Measurements from ENCODE around the gene ERAS. TPM values are rescaled to one million over a fixed set of nuclear protein-coding genes. Genes with fewer than 3 reads are reported as not detected.
"Not testable (repeated sequence)": the region's sequence is repeated elsewhere in the genome, so short reads cannot be mapped to it uniquely, and the experiment has no call there.

Gene ERAS
- total RNA-seq, 2 experiments from 2014 or later = not detected

DNA sequence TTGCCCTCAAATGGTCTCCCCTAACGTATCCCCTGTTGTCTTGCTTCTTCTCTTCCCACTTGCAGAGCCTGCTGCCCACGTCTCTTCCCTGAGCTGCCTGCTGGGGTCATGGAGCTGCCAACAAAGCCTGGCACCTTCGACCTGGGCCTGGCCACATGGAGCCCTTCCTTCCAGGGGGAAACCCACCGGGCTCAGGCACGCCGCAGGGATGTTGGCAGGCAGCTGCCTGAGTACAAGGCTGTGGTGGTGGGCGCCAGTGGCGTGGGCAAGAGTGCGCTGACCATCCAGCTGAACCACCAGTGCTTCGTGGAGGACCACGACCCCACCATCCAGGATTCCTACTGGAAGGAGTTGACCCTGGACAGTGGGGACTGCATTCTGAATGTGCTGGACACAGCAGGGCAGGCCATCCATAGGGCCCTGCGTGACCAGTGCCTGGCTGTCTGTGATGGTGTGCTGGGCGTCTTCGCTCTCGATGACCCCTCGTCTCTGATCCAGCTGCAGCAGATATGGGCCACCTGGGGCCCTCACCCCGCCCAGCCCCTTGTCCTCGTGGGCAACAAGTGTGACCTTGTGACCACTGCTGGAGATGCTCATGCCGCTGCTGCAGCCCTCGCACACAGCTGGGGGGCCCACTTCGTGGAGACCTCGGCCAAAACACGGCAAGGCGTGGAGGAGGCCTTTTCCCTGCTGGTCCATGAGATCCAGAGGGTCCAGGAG lies 2.9 kb downstream of the ERAS start:
- H3K4me1 Mint-ChIP-seq = peaks cover 10% of the 10 kb centered on the region
- ChIA-PET CTCF (no interaction called here), POLR2A (no interaction called here)
- no peak for DNase-seq
- H3K9me3 Mint-ChIP-seq = no peaks in the 10 kb centered on the region
- peaks cover 5% of the 10 kb centered on the region for H3K36me3 Mint-ChIP-seq (ENCODE audit: low read depth)
- H3K4me3 Mint-ChIP-seq = no peak overlapping the region
- H3K27me3 Mint-ChIP-seq = peaks cover 49% of the 10 kb centered on the region
- no peak overlapping the region for H3K27ac Mint-ChIP-seq

DNA sequence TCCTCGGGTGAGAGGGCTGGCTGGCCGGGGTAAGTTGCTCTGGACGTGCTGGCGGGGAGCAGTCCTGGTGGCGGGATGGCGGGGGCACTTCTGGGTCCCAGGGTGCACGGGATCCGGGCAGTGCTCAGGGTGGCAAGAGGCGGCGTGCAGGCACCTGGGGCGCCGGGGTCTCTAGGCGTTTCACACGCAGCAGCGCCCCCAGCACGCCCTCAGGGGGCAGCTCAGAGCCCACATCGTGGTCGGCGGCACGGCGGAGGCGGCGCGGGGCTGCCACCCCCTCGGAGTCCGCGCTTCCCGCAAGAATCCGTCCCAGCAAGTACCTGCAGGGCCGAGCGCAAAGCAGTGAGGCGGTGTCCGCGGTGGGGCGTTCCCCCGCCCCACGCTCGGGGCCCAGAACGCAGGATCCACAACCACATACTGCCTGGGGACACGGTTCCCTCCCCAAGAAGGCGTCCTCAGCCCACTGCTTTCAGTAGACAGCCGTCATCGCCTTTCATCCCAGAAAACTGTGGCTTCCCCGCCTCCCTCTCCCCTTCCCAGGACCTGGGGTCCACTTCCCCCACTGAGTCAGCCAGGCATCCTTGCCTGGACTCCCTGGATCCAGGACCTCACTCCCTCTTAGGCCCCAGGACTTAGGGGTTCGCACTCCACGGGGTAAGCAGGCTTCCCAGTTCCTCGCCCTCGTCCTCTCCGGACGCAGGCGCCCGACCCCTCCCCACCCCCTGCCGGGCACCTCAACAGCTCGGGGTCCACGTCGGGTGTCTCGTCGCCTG lies 5.0 kb downstream of the ERAS start:
- Mint-ChIP-seq H3K36me3 (ENCODE audit: low read depth) (peaks cover 2% of the 10 kb centered on the region), H3K4me1 (peaks cover 19% of the 10 kb centered on the region), H3K4me3 (no peak overlapping the region), H3K27ac (no peak overlapping the region), H3K27me3 (peaks cover 62% of the 10 kb centered on the region), H3K9me3 (no peaks in the 10 kb centered on the region)
- DNase-seq = no peak
- CTCF ChIA-PET = no interaction called here
- POLR2A ChIA-PET = no interaction called here

DNA sequence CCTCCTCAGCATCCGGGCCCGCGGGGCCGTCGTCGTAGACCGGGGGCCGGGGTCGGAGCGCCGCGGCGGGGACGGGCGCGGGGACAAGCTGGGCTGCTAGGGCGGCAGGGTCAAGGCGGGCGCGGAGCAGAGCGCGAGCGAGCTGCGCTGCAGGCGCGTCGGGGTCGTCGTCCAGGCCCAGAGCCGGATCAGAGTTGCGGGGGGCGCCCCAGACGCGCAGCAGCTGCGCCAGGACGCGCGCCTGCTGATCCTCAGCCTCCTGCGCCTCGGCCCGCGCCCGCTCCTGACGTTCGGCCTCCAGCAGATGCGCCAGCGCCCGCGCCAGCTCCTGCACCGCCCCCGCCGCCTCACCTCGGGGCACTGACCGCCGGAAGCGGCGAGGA lies 5.6 kb downstream of the ERAS start:
- Mint-ChIP-seq H3K4me3 (no peak overlapping the region), H3K27ac (no peak overlapping the region), H3K4me1 (peaks cover 20% of the 10 kb centered on the region), H3K27me3 (peaks cover 66% of the 10 kb centered on the region), H3K9me3 (no peaks in the 10 kb centered on the region), H3K36me3 (ENCODE audit: low read depth) (peaks cover 2% of the 10 kb centered on the region)
- ChIA-PET CTCF (no interaction called here), POLR2A (no interaction called here)
- no peak for DNase-seq

DNA sequence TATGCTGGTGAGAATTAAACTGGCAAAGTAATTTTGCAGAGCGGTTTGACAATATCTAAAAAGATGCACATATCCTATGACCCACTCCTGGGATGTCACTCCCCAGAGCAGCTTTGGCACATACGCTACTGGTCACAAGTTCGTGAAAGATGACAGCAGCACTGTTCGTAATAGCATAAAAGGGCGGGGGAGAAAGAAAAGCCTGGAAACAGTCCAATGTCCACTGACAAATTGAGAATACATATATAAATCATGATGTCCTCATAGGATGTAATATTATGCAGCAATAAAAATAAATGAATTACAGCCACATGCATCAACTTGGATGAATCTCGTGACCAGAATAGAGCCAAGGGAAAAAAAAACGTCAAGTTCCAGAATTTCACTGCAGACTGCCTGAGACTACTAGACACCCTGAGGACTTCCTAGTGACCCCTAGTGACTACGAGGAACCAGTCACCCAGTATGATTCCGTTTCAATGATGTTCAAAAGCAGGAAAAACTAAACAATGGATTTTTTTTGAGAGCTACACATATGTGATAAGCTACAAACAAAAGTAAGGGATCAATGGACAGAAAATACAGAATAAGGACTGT lies 7.3 kb downstream of the ERAS start:
- peaks cover 15% of the 10 kb centered on the region for H3K4me1 Mint-ChIP-seq
- H3K36me3 Mint-ChIP-seq (ENCODE audit: low read depth) = peaks cover 2% of the 10 kb centered on the region
- no peak for DNase-seq
- POLR2A ChIA-PET = no interaction called here
- no peaks in the 10 kb centered on the region for H3K9me3 Mint-ChIP-seq
- no peak overlapping the region for H3K4me3 Mint-ChIP-seq
- no peak overlapping the region for H3K27ac Mint-ChIP-seq
- CTCF ChIA-PET = interaction anchor here (0.6 to 0.7 kb wide), 3 partner anchors 11 to 247 kb away, joined by 3 to 5 read pairs (median 3); no protein-coding TSS in a partner anchor
- H3K27me3 Mint-ChIP-seq = peaks cover 53% of the 10 kb centered on the region

DNA sequence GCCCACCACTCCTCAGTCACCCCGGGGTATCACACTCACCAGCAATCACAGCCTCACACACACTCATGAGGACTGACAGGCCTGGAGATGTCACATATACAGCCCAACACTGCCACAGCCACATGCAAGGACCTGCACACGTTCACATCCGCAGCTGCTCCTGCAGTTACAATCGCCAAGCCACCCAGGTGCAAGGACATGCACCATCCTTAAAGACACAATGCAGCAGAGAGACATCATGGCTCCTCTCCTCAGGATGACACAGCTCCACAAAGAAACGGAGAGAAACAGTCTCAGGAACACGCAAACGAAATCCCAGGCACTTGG lies 8.0 kb downstream of the ERAS start:
- Mint-ChIP-seq H3K9me3 (no peaks in the 10 kb centered on the region), H3K27me3 (peaks cover 49% of the 10 kb centered on the region), H3K4me3 (peak overlapping the region; percentile 66), H3K36me3 (ENCODE audit: low read depth) (peaks cover 2% of the 10 kb centered on the region), H3K4me1 (peaks cover 15% of the 10 kb centered on the region), H3K27ac (peak overlapping the region; percentile 57)
- DNase-seq = no peak
- ChIA-PET POLR2A (no interaction called here), CTCF (interaction anchor here (0.6 to 0.7 kb wide), 3 partner anchors 10 to 246 kb away, joined by 3 to 5 read pairs (median 3); no protein-coding TSS in a partner anchor)

DNA sequence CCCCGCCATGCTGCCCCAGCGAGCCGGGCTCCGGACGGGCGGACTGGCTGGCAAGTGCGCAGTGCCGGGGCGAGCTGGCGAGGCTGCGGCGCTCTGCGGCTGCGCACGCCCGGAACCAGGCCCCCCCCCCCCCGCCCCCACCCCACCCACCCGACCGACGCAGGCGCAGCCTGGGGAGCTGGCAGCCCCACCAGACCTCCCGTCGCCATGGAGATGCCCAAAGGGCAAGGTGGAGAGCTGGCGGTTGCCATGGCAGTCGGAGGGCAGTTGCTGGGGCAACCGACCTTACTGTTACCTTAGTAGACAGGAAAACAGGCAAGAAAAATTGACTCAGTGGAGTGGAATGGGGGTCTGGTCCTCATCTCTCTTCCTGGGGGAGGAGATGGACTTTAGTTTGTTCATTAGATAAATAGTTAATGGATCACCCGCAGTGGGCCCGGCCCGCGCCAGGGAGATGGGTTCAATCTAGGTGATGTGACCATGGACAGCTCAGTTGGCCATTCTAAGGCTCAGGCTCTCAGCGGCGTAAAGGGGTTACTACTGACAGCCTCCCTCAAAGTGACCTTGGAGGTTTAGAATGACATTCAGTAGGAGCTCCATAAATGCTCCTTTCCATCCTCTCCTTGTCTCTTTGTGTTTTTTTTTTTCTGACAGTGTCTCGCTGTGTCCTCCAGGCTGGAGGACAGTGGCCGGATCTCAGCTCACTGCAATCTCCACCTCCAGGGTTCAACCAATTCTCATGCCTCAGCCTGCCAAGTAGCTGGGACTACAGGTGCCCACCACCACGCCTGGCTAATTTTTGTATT lies 9.4 kb downstream of the ERAS start, which contains the start of gene PCSK1N:
TSS of gene PCSK1N (minus strand) at position 87 of the 806 bp plus-strand sequence. CDS start at position 9, 78 bp downstream.
- ChIA-PET CTCF (interaction anchor here (1.1 kb wide), 1 partner anchor 10 kb away, joined by 3 read pairs; no protein-coding TSS in a partner anchor), POLR2A (no interaction called here)
- peak within 1 kb of the TSS; percentile 57 for H3K27ac Mint-ChIP-seq
- H3K36me3 Mint-ChIP-seq (ENCODE audit: low read depth) = peaks cover 2% of the 10 kb centered on the region
- peaks cover 15% of the 10 kb centered on the region for H3K4me1 Mint-ChIP-seq
- peaks cover 40% of the 10 kb centered on the region for H3K27me3 Mint-ChIP-seq
- H3K4me3 Mint-ChIP-seq = peak within 1 kb of the TSS; percentile 66
- no peak for DNase-seq
- no peaks in the 10 kb centered on the region for H3K9me3 Mint-ChIP-seq

DNA sequence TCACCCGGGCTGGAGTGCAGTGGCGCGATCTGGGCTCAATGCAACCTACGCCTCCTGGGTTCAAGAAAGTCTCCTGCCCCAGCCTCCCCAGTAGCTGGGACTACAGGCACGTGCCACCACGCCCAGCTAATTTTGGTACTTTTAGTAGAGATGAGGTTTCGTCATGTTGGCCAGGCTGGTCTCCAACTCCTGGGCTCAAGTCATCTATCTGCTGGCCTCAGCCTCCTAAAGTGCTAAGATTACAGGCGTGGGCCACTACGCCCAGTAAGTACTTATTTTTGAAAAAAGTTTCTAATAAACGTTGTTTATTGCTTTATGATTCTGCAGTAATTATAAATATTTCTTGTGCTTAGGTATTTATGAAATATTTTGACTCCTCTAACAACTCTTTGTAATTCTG lies 13.4 kb downstream of the ERAS start:
- Mint-ChIP-seq H3K27ac (no peak overlapping the region), H3K36me3 (ENCODE audit: low read depth) (peaks cover 1% of the 10 kb centered on the region), H3K4me3 (no peak overlapping the region), H3K4me1 (peaks cover 6% of the 10 kb centered on the region), H3K27me3 (peaks cover 15% of the 10 kb centered on the region), H3K9me3 (no peaks in the 10 kb centered on the region)
- DNase-seq = no peak
- ChIA-PET CTCF (no interaction called here), POLR2A (no interaction called here)

DNA sequence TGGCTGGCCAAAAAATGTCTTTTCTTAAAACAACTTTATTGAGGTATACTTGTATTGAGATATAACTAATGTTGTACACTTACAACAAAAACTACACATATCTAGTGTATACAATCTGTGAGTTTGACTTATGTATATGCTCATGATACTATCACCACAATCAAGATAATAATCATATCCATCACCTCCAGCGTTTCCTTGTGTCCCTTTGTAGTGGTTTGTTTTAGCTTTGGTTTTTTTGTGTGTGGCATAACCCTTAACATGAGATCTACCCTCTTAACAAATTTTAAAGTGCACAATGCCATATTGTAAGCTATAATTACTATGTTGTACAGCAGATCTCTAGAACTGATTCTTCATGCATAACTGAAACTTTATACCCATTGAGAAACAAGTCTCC lies 22.5 kb downstream of the ERAS start:
- H3K27me3 Mint-ChIP-seq = peaks cover 5% of the 10 kb centered on the region
- CTCF ChIA-PET = no interaction called here
- H3K4me1 Mint-ChIP-seq = peaks cover 6% of the 10 kb centered on the region
- no peaks in the 10 kb centered on the region for H3K9me3 Mint-ChIP-seq
- no peak overlapping the region for H3K4me3 Mint-ChIP-seq
- H3K27ac Mint-ChIP-seq = peak overlapping the region; percentile 33
- H3K36me3 Mint-ChIP-seq (ENCODE audit: low read depth) = no peaks in the 10 kb centered on the region
- POLR2A ChIA-PET = no interaction called here
- DNase-seq = no peak

DNA sequence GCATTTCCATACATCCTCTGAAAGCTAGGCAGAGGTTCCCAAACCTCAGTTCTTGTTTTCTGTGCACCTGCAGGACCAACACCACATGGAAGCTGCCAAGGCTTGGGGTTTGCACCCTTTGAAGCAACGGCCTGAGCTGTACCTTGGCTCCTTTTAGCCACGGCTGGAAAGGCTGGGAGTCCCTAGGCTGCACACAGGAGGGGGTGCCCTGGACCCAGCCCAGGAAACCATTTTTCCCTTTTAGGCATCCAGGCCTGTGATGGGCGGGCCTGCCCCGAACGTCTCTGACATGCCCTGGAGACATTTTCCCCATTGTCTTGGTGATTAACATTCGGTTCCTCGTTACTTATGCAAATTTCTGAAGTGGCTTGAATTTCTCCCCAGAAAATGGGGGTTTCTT lies 26.5 kb downstream of the ERAS start:
- ChIA-PET CTCF (no interaction called here), POLR2A (no interaction called here)
- peaks cover 12% of the 10 kb centered on the region for H3K27me3 Mint-ChIP-seq
- H3K27ac Mint-ChIP-seq = no peak overlapping the region
- no peak for DNase-seq
- no peaks in the 10 kb centered on the region for H3K9me3 Mint-ChIP-seq
- H3K4me1 Mint-ChIP-seq = peaks cover 9% of the 10 kb centered on the region
- H3K36me3 Mint-ChIP-seq (ENCODE audit: low read depth) = no peaks in the 10 kb centered on the region
- no peak overlapping the region for H3K4me3 Mint-ChIP-seq

DNA sequence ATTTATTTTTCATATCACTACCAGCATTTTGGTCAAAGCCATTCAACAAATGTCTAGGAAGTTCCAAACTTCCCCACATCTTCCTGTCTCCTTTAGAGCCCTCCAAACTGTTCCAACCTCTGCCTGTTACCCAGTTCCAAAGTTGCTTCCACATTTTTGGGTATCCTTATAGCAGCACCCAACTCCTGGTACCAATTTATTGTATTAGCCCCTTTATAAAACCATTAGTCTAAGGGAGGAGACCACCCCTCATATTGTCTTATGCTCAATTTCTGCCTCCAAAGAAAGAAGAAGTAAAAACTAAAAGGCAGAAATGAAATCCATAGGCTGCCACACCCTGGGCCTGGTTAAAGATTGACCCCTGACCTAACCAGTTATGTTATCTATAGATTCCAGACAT lies 27.2 kb downstream of the ERAS start:
- H3K9me3 Mint-ChIP-seq; H3K36me3 Mint-ChIP-seq (ENCODE audit: low read depth); DNase-seq; H3K4me1 Mint-ChIP-seq; H3K4me3 Mint-ChIP-seq; CTCF ChIA-PET; POLR2A ChIA-PET; H3K27ac Mint-ChIP-seq: not testable (repeated sequence)
- H3K27me3 Mint-ChIP-seq = peaks cover 12% of the 10 kb centered on the region

DNA sequence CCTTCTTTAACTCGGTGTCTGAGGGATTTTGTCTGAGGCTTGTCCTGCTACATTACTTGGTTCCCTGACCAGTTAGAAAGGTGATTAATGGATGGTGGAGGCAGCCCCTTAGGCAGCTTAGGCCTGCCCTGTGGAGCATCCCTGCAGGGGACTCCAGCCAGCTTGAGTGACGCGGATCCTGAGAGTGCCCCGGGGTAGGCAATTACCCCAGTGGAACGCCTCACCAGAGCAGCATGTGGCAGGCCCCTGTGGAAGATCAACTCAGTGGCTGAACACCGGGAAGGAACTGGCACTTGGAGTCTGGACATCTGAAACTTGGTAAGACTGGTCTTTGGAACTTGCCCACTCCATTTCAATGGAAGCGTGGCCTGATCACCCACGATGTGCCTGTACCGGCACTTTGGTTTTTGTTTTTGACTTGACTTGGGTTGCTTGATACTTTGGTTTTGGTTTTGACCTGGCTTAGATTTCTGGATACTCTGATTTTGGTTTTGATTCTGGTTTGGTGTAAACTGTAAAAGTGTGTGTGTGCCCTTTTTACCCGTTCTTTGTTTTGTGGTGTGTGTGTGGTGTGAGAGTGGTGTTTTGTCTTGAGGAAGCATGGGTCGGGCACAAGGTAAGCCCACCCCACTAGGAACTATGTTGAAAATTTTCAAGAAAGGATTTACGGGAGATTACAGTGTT lies 27.9 kb downstream of the ERAS start:
- H3K36me3 Mint-ChIP-seq (ENCODE audit: low read depth); H3K4me1 Mint-ChIP-seq; POLR2A ChIA-PET; H3K9me3 Mint-ChIP-seq; CTCF ChIA-PET; DNase-seq; H3K27me3 Mint-ChIP-seq; H3K27ac Mint-ChIP-seq; H3K4me3 Mint-ChIP-seq: not testable (repeated sequence)

DNA sequence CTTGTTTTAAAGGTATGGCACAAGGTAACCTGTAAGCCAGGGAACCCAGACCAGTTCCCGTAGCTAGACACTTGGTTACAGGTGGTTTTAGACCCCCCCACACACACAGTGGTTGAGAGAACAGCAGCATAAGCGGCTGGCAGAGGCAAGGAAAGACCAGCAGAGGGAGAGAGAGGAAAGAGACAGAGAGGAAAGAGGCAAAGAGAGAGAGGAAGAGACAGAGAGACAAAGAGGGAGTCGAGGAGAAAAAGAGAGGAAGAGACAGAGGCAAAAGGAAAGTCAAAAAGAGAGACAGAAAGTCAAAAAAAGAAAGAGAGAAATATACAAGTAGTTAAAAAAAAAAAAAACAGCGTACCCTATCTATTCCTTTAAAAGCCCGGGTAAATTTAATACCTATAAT lies 28.6 kb downstream of the ERAS start:
- no peak overlapping the region for H3K4me3 Mint-ChIP-seq
- no peaks in the 10 kb centered on the region for H3K36me3 Mint-ChIP-seq (ENCODE audit: low read depth)
- ChIA-PET CTCF (no interaction called here), POLR2A (no interaction called here)
- no peaks in the 10 kb centered on the region for H3K9me3 Mint-ChIP-seq
- peaks cover 9% of the 10 kb centered on the region for H3K27me3 Mint-ChIP-seq
- H3K4me1 Mint-ChIP-seq = peaks cover 3% of the 10 kb centered on the region
- H3K27ac Mint-ChIP-seq = no peak overlapping the region
- peak; percentile 7 for DNase-seq
